Activated CD4-positive, alpha-beta T cell treated with anti-CD3 and anti-CD28 coated beads, Interleukin-2, amount 10 ng/mL, durations not matched to agents 7 days and 5 days (primary cell): Measurements from ENCODE around the gene BAHCC1. TPM values are rescaled to one million over a fixed set of nuclear protein-coding genes. Genes with fewer than 3 reads are reported as not detected.
A peak's percentile ranks its signal among the peaks of the same experiment; 100 is the strongest.

Source experiments
- CTCF ChIA-PET: fragments of 350-600 bp; sonication (Branson Sonifier 250); formaldehyde crosslinking; loops from one replicate; lab custom pipeline; 2021; ENCODE audit warnings: antibody characterized with exemption; lab: Charles Lee
- POLR2A ChIA-PET: fragments of 350-600 bp; sonication (Branson Sonifier 250); formaldehyde crosslinking; loops from one replicate; lab custom pipeline; 2021; ENCODE audit warnings: antibody characterized with exemption; lab: Charles Lee
- DNase-seq: peaks from one replicate; pipeline ENCODE4 v3.0.0-alpha.2; 2020
- H3K27ac Mint-ChIP-seq: one replicate; pipeline ENCODE4 v1.8.0; 2021; ENCODE audit warnings: mild to moderate bottlenecking, moderate library complexity, mixed read lengths
- H3K27me3 Mint-ChIP-seq: one replicate; pipeline ENCODE4 v1.8.0; 2021; ENCODE audit warnings: mixed read lengths
- H3K36me3 Mint-ChIP-seq: one replicate; pipeline ENCODE4 v1.8.0; 2021; ENCODE audit warnings: low read depth, mixed read lengths
- H3K4me1 Mint-ChIP-seq: one replicate; pipeline ENCODE4 v1.8.0; 2021; ENCODE audit warnings: mixed read lengths
- H3K4me3 Mint-ChIP-seq: one replicate; pipeline ENCODE4 v1.8.0; 2021; ENCODE audit warnings: mild to moderate bottlenecking, moderate library complexity, mixed read lengths
- H3K9me3 Mint-ChIP-seq: one replicate; pipeline ENCODE4 v1.8.0; 2021; ENCODE audit warnings: mixed read lengths
- total RNA-seq, 2 experiments: library from RNA; stranded (reverse); gene quantifications; one replicate each; pipeline ENCODE4 v1.2.3, GENCODE V29; 2021

BAHCC1 gene
- total RNA-seq, 2 experiments from 2014 or later = not detected

GRCh38 chr17:81479175-81480071 lies 84.2 kb downstream of the BAHCC1 start:
- POLR2A ChIA-PET = no interaction called here
- Mint-ChIP-seq H3K27ac (no peak overlapping the region), H3K36me3 (no peaks in the 10 kb centered on the region), H3K4me3 (no peak overlapping the region), H3K9me3 (no peaks in the 10 kb centered on the region), H3K4me1 (peaks cover 7% of the 10 kb centered on the region), H3K27me3 (peaks cover 30% of the 10 kb centered on the region)
- no peak for DNase-seq
- CTCF ChIA-PET = interaction anchor here (0.7 kb wide), 1 partner anchor 18 kb away, joined by 3 read pairs; no protein-coding TSS in a partner anchor

GRCh38 chr17:81480140-81481072 lies 85.1 kb downstream of the BAHCC1 start:
- ChIA-PET CTCF (no interaction called here), POLR2A (no interaction called here)
- no peak overlapping the region for H3K27ac Mint-ChIP-seq
- peaks cover 7% of the 10 kb centered on the region for H3K4me1 Mint-ChIP-seq
- no peaks in the 10 kb centered on the region for H3K36me3 Mint-ChIP-seq
- peaks cover 30% of the 10 kb centered on the region for H3K27me3 Mint-ChIP-seq
- no peak for DNase-seq
- no peak overlapping the region for H3K4me3 Mint-ChIP-seq
- no peaks in the 10 kb centered on the region for H3K9me3 Mint-ChIP-seq

- CTCF ChIA-PET = no interaction called here
- H3K36me3 Mint-ChIP-seq = no peaks in the 10 kb centered on the region
- no peak overlapping the region for H3K27ac Mint-ChIP-seq
- no peaks in the 10 kb centered on the region for H3K9me3 Mint-ChIP-seq
- DNase-seq = peak; percentile 67
- peaks cover 30% of the 10 kb centered on the region for H3K27me3 Mint-ChIP-seq
- peak overlapping the region; percentile 39 for H3K4me3 Mint-ChIP-seq
- POLR2A ChIA-PET = interaction anchor here (0.6 kb wide), 1 partner anchor 28 kb away, joined by 6 read pairs; no protein-coding TSS in a partner anchor
- peaks cover 11% of the 10 kb centered on the region for H3K4me1 Mint-ChIP-seq
Measured at GRCh38 chr17:81481073-81481799, 86.0 kb downstream of the BAHCC1 start.

GRCh38 chr17:81481815-81482505 lies 86.7 kb downstream of the BAHCC1 start:
- CTCF ChIA-PET = no interaction called here
- no peak overlapping the region for H3K27ac Mint-ChIP-seq
- H3K36me3 Mint-ChIP-seq = no peaks in the 10 kb centered on the region
- peak overlapping the region; percentile 39 for H3K4me3 Mint-ChIP-seq
- H3K27me3 Mint-ChIP-seq = peaks cover 30% of the 10 kb centered on the region
- no peaks in the 10 kb centered on the region for H3K9me3 Mint-ChIP-seq
- POLR2A ChIA-PET = interaction anchor here (0.6 kb wide), 1 partner anchor 27 kb away, joined by 6 read pairs; no protein-coding TSS in a partner anchor
- H3K4me1 Mint-ChIP-seq = peaks cover 14% of the 10 kb centered on the region
- no peak for DNase-seq

- Mint-ChIP-seq H3K27ac (no peak overlapping the region), H3K27me3 (peaks cover 30% of the 10 kb centered on the region), H3K4me3 (no peak overlapping the region), H3K9me3 (no peaks in the 10 kb centered on the region), H3K36me3 (no peaks in the 10 kb centered on the region), H3K4me1 (peaks cover 16% of the 10 kb centered on the region)
- no peak for DNase-seq
- ChIA-PET CTCF (no interaction called here), POLR2A (no interaction called here)
Measured at GRCh38 chr17:81482673-81483072, 87.4 kb downstream of the BAHCC1 start.

- ChIA-PET CTCF (interaction anchor here (1.1 to 2.6 kb wide), 5 partner anchors 15 to 499 kb away, joined by 3 to 11 read pairs (median 8); no protein-coding TSS in a partner anchor), POLR2A (no interaction called here)
- peaks cover 16% of the 10 kb centered on the region for H3K4me1 Mint-ChIP-seq
- H3K4me3 Mint-ChIP-seq = no peak overlapping the region
- H3K27me3 Mint-ChIP-seq = peaks cover 26% of the 10 kb centered on the region
- H3K36me3 Mint-ChIP-seq = no peaks in the 10 kb centered on the region
- H3K9me3 Mint-ChIP-seq = no peaks in the 10 kb centered on the region
- H3K27ac Mint-ChIP-seq = no peak overlapping the region
- no peak for DNase-seq
Measured at GRCh38 chr17:81483085-81483861, 88.0 kb downstream of the BAHCC1 start.

GRCh38 chr17:81483862-81484194 lies 88.6 kb downstream of the BAHCC1 start:
- Mint-ChIP-seq H3K27me3 (peaks cover 26% of the 10 kb centered on the region), H3K27ac (no peak overlapping the region), H3K4me1 (peaks cover 16% of the 10 kb centered on the region), H3K36me3 (no peaks in the 10 kb centered on the region), H3K9me3 (no peaks in the 10 kb centered on the region), H3K4me3 (no peak overlapping the region)
- POLR2A ChIA-PET = no interaction called here
- no peak for DNase-seq
- CTCF ChIA-PET = interaction anchor here (1.0 to 2.6 kb wide), 9 partner anchors 14 to 500 kb away, joined by 3 to 11 read pairs (median 6); no protein-coding TSS in a partner anchor

GRCh38 chr17:81484195-81484979 lies 89.1 kb downstream of the BAHCC1 start:
- Mint-ChIP-seq H3K9me3 (no peaks in the 10 kb centered on the region), H3K27ac (no peak overlapping the region), H3K27me3 (peaks cover 26% of the 10 kb centered on the region), H3K4me3 (peak overlapping the region; percentile 13), H3K4me1 (peaks cover 19% of the 10 kb centered on the region), H3K36me3 (no peaks in the 10 kb centered on the region)
- peak; percentile 88 for DNase-seq
- ChIA-PET POLR2A (interaction anchor here (0.6 to 1.0 kb wide), 2 partner anchors 28 to 199 kb away, joined by 3 read pairs; partner anchors contain the start of gene ACTG1), CTCF (interaction anchor here (0.5 to 2.6 kb wide), 31 partner anchors 9 to 500 kb away, joined by 3 to 11 read pairs (median 3); partner anchors contain the start of genes NDUFAF8 and TEPSIN)

GRCh38 chr17:81486199-81486810 lies 91.0 kb downstream of the BAHCC1 start:
- H3K36me3 Mint-ChIP-seq = no peaks in the 10 kb centered on the region
- H3K27ac Mint-ChIP-seq = no peak overlapping the region
- ChIA-PET POLR2A (no interaction called here), CTCF (interaction anchor here (0.6 to 2.6 kb wide), 2 partner anchors 12 to 1745 kb away, joined by 4 to 11 read pairs; no protein-coding TSS in a partner anchor)
- H3K27me3 Mint-ChIP-seq = peaks cover 20% of the 10 kb centered on the region
- peaks cover 21% of the 10 kb centered on the region for H3K4me1 Mint-ChIP-seq
- no peaks in the 10 kb centered on the region for H3K9me3 Mint-ChIP-seq
- no peak overlapping the region for H3K4me3 Mint-ChIP-seq
- DNase-seq = no peak

GRCh38 chr17:81487089-81487486 lies 91.8 kb downstream of the BAHCC1 start:
- no peak for DNase-seq
- no peaks in the 10 kb centered on the region for H3K36me3 Mint-ChIP-seq
- H3K4me1 Mint-ChIP-seq = peaks cover 18% of the 10 kb centered on the region
- H3K27ac Mint-ChIP-seq = no peak overlapping the region
- H3K9me3 Mint-ChIP-seq = no peaks in the 10 kb centered on the region
- ChIA-PET POLR2A (interaction anchor here (0.6 kb wide), 1 partner anchor 25 kb away, joined by 4 read pairs; the partner anchor contains the start of gene ACTG1), CTCF (interaction anchor here (0.6 kb wide), 1 partner anchor 1746 kb away, joined by 4 read pairs; no protein-coding TSS in a partner anchor)
- peak overlapping the region; percentile 56 for H3K4me3 Mint-ChIP-seq
- H3K27me3 Mint-ChIP-seq = peaks cover 16% of the 10 kb centered on the region
